K562 (cell line): Measurements from ENCODE around the gene BIRC3. TPM values are rescaled to one million over a fixed set of nuclear protein-coding genes. Genes with fewer than 3 reads are reported as not detected.

Source experiments
- ATAC-seq: fragments of 200-7000 bp; cut with Tn5 transposase; 3 replicates; pipeline ENCODE4 v1.9.1; 2020; ENCODE audit warnings: moderate library complexity
- BruUV-seq: library from RNA; stranded (reverse); fragments of 400-500 nt; replicated peaks from 2 replicates; lab custom pipeline; 2021; lab: Mats Ljungman, UMichigan
- CTCF ChIA-PET: fragments of 300-600 bp; formaldehyde crosslinking; extraction: SDS; loops from one replicate; lab custom pipeline; 2021; ENCODE audit warnings: low intra/inter-chr PET ratio; lab: Yijun Ruan, JAX
- POLR2A ChIA-PET: fragments of 300-600, 350-650 bp; sonication (Branson Sonifier 250); formaldehyde crosslinking; extraction: SDS; loops from one replicate; lab custom pipeline; 2021; ENCODE audit warnings: antibody characterized with exemption, inconsistent platforms; lab: Yijun Ruan, JAX
- DNase-seq, 4 experiments: peaks; one replicate each; pipeline versions ENCODE4 v3.0.0 to v3.0.0-alpha.2; 2011 to 2018; ENCODE audit warnings: low spot score in 3 of 4, mixed read lengths in 3 of 4; ENCODE audit errors: extremely low read depth in 1 of 4
- FAIRE-seq: peaks from 2 replicates; lab custom pipeline; 2011; peaks lifted over from hg19 to GRCh38; lab: Jason Lieb, UNC
- H2AFZ ChIP-seq: 2 replicates; pipeline ENCODE4 v1.6.0; 2011; ENCODE audit warnings: low read depth, low read length, control low read depth, inconsistent platforms
- H3K27ac ChIP-seq: fragments of 200-600 bp; 3 replicates; pipeline ENCODE4 v1.8.0; 2011; ENCODE audit warnings: low read depth, mild to moderate bottlenecking, control low read depth, inconsistent platforms, low read length, moderate library complexity, mixed read lengths; ENCODE audit errors: extremely low read depth
- H3K27me3 ChIP-seq, 2 experiments: fragments of 300-600 bp in 1 of 2; 2 replicates in 1 of 2; 3 replicates in 1 of 2; pipeline versions ENCODE4 v1.6.0 to v1.8.0; 2011; ENCODE audit warnings: inconsistent platforms in 2 of 2, low read length in 2 of 2, mild to moderate bottlenecking in 1 of 2, mixed read lengths in 1 of 2, moderate library complexity in 1 of 2; ENCODE audit not compliant: control insufficient read depth in 2 of 2, insufficient read depth in 2 of 2
- H3K36me3 ChIP-seq: fragments of 300-600 bp; 3 replicates; pipeline ENCODE4 v1.8.0; 2011; ENCODE audit warnings: mild to moderate bottlenecking, low read length, inconsistent platforms; ENCODE audit not compliant: control insufficient read depth, insufficient read depth
- H3K4me1 ChIP-seq, 2 experiments: fragments of 200-600 bp in 1 of 2; replicated peaks in 1 of 2; 2 replicates in 1 of 2; 3 replicates in 1 of 2; pipeline versions ENCODE4 v1.5.1 to v1.8.0; 2011; ENCODE audit warnings: inconsistent platforms in 2 of 2, low read length in 2 of 2, mild to moderate bottlenecking in 1 of 2, mixed read lengths in 1 of 2, moderate library complexity in 1 of 2; ENCODE audit not compliant: control insufficient read depth in 2 of 2, insufficient read depth in 2 of 2
- H3K4me2 ChIP-seq: 2 replicates; pipeline ENCODE4 v1.6.1; 2011; ENCODE audit warnings: low read length, control low read depth, inconsistent platforms, mixed read lengths; ENCODE audit not compliant: insufficient read depth
- H3K4me3 ChIP-seq: fragments of 200-600 bp; sonication (generic), shearing (Covaris generic); 2 replicates; pipeline ENCODE4 v1.5.1; 2016; ENCODE audit warnings: control low read depth, inconsistent platforms
- H3K79me2 ChIP-seq: fragments of 200-600 bp; 3 replicates; pipeline ENCODE4 v1.8.0; 2011; ENCODE audit warnings: low read length, inconsistent platforms; ENCODE audit not compliant: control insufficient read depth, insufficient read depth
- H3K9ac ChIP-seq, 2 experiments: 2 replicates each; pipeline versions ENCODE4 v1.6.0 to v1.6.1; 2011; ENCODE audit warnings: low read depth in 2 of 2, low read length in 2 of 2, control low read depth in 1 of 2, inconsistent platforms in 1 of 2, mild to moderate bottlenecking in 1 of 2, mixed read lengths in 1 of 2; ENCODE audit not compliant: insufficient read depth in 1 of 2
- H3K9me1 ChIP-seq: one replicate; pipeline ENCODE4 v1.6.0; 2011; ENCODE audit warnings: inconsistent platforms, mild to moderate bottlenecking, low read length, moderate library complexity; ENCODE audit not compliant: control insufficient read depth, insufficient read depth
- H3K9me3 ChIP-seq: replicated peaks from 2 replicates; pipeline ENCODE4 v1.5.1; 2011; ENCODE audit warnings: low read depth, low read length, inconsistent platforms; ENCODE audit not compliant: control insufficient read depth, insufficient read depth
- H4K20me1 ChIP-seq: replicated peaks from 2 replicates; pipeline ENCODE4 v1.6.1; 2011; ENCODE audit warnings: low read length, inconsistent platforms, mixed read lengths; ENCODE audit not compliant: control insufficient read depth, insufficient read depth
- ARID2 ChIP-seq: fragments of 450-650 bp; IDR thresholded peaks from 2 replicates; pipeline ENCODE4 v1.6.1; 2017; ENCODE audit warnings: antibody characterized with exemption, mild to moderate bottlenecking
- ATF1 ChIP-seq, 2 experiments: fragments of 450-650 bp in 1 of 2; IDR thresholded peaks; 2 replicates each; pipeline ENCODE4 v1.6.1; 2016; ENCODE audit warnings: missing compliant biosample characterization in 1 of 2, missing genetic modification characterization in 1 of 2
- BRD9 ChIP-seq: fragments of 450-650 bp; IDR thresholded peaks from 2 replicates; pipeline ENCODE4 v1.6.1; 2018; ENCODE audit warnings: low read depth; ENCODE audit not compliant: partially characterized antibody
- EHMT2 ChIP-seq: fragments of 450-650 bp; IDR thresholded peaks from 2 replicates; pipeline ENCODE4 v1.6.1; 2018; ENCODE audit warnings: antibody characterized with exemption
- NCOA2 ChIP-seq, 2 experiments: fragments of 450-650 bp; IDR thresholded peaks; 2 replicates each; pipeline ENCODE4 v1.6.1; 2018; ENCODE audit warnings: mild to moderate bottlenecking in 2 of 2, moderate library complexity in 1 of 2; ENCODE audit not compliant: partially characterized antibody in 2 of 2
- PHF21A ChIP-seq: fragments of 450-650 bp; IDR thresholded peaks from 2 replicates; pipeline ENCODE4 v1.6.1; 2017; ENCODE audit warnings: low read depth, borderline replicate concordance
- POLR2H ChIP-seq: IDR thresholded peaks from 2 replicates; pipeline ENCODE4 v1.6.1; 2016; ENCODE audit warnings: missing genetic modification characterization, low read depth, mild to moderate bottlenecking, control low read depth, missing compliant biosample characterization, moderate library complexity
- RAD21 ChIP-seq, 2 experiments: fragments of 250-450 bp in 1 of 2; fragments of 450-650 bp in 1 of 2; sonication (Bioruptor Pico) in 1 of 2; formaldehyde crosslinking in 1 of 2; IDR thresholded peaks in 1 of 2; conservative IDR thresholded peaks in 1 of 2; 2 replicates each; pipeline versions ENCODE4 v1.4.0 to v1.8.0; 2020 to 2022; ENCODE audit warnings: mild to moderate bottlenecking in 2 of 2, moderate library complexity in 1 of 2
- SMC3 ChIP-seq: conservative IDR thresholded peaks from 2 replicates; pipeline ENCODE4 v1.6.1; 2011; ENCODE audit warnings: low read depth, low read length, improper control_type of control experiment; ENCODE audit not compliant: insufficient read depth
- ZNF121 ChIP-seq: sonication (generic); formaldehyde crosslinking; conservative IDR thresholded peaks from 2 replicates; pipeline ENCODE4 v1.8.0; 2022; ENCODE audit warnings: missing genetic modification reagents
- WGBS: fragments of 100-300 bp; shearing (Covaris generic); methylation state at CpG from one replicate; pipeline ENCODE4 v1.1.6; 2016; ENCODE audit warnings: low coverage, mixed read lengths; ENCODE audit not compliant: insufficient coverage; ENCODE audit errors: missing lambda C conversion rate; 5-methylcytosine and 5-hydroxymethylcytosine counted together
- in situ Hi-C: fragments of 300-500 bp; cut with MboI; formaldehyde crosslinking; loops from 4 replicates; pipeline ENCODE4 v1.15.0; 2018; ENCODE audit warnings: inconsistent platforms, mixed read lengths
- intact Hi-C: fragments of 100-400 bp; cut with micrococcal nuclease; formaldehyde crosslinking; loops from 2 replicates; pipeline ENCODE4 v1.14.2; 2022
- polyA plus RNA-seq, 8 experiments: library from polyadenylated mRNA; depleted of rRNA in 4 of 8; stranded (reverse) in 5 of 8; unstranded in 3 of 8; fragments of >200 nt; fragmentation: Nextera tagmentation in 2 of 8; fragmentation: Illumina TruSeq in 1 of 8; extraction: Ambion mirVana in 2 of 8; extraction: Trizol in 1 of 8; gene quantifications; 2 replicates each; pipeline versions ENCODE4 v1.2.1 to v1.2.3, GENCODE V29; 2011 to 2014; ENCODE audit warnings: inconsistent platforms in 1 of 8, missing spikeins in 1 of 8
- total RNA-seq, 7 experiments: library from RNA; depleted of rRNA in 6 of 7; stranded (reverse); fragments of >200 nt in 6 of 7; fragmentation: Illumina TruSeq in 2 of 7; extraction: Trizol in 2 of 7; gene quantifications; 2 replicates each; pipeline versions ENCODE4 v1.2.1 to v1.2.3, GENCODE V29; 2011 to 2021; ENCODE audit warnings: low replicate concordance in 1 of 7
- TF ChIP-seq, protein P1 (sequence below), 2 experiments: fragments of 450-650 bp; formaldehyde crosslinking in 1 of 2; IDR thresholded peaks; 2 replicates each; pipeline versions ENCODE4 v1.4.0 to v1.6.1; 2014 to 2020; ENCODE audit warnings: mild to moderate bottlenecking in 2 of 2, borderline replicate concordance in 1 of 2, low read depth in 1 of 2

BIRC3 gene
- total and polyA plus RNA-seq, 9 of the 15 experiments (the other 6 are each of a cell fraction or from before 2014, with no cell fraction given): 0.08 to 0.42 (median 0.18) TPM

DNA sequence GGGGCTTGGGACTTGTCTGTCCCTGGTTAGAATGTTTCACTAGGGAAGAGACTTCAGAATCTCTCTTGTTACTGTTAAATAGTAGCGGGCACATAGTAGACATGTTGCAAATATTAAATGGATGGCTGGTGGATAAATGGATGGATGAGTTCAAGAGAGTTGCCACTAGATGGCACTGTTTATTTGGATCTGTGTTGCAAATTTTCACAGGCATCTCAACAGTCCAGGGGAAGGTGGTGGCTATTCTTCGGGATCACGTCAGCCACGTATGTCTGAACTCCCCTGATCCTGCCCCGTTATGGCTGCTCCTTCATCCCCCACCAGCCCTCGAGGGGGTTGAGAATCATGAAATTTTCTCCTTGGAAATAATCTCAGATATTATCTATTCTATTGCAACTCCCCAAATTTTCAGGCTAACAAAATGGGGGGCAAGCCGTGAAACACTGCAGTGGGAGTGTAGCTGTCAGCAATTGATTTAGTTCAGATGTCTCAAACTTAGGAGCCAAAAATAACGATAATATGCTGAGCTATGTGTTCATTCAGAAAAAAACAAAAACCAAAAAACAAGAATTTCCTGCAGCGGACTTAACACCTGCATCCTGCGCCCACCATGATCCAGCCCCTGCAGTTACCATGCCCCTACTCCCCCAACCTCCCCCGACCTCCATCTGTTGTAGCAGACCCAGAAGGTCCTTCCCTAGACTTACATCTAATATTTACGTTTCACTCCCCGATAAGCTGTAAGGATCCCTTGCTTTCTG is 29.1 kb upstream of the BIRC3 start:
- Histone ChIP-seq H3K27me3 (peaks cover 0 to 5% of the 10 kb centered on the region in 2 experiments; a peak in 2 of 5 replicates), H3K36me3 (no peaks in the 10 kb centered on the region), H3K79me2 (no peaks in the 10 kb centered on the region), H3K27ac (no peak overlapping the region), H3K9me3 (no peaks in the 10 kb centered on the region), H3K9ac (no peak overlapping the region), H3K4me2 (no peak overlapping the region; the same call in 1 of the 2 replicates), H3K4me1 (peaks cover 0 to 6% of the 10 kb centered on the region in 2 experiments; a peak in 2 of 5 replicates), H3K4me3 (no peak overlapping the region), H3K9me1 (no peaks in the 10 kb centered on the region), H4K20me1 (no peaks in the 10 kb centered on the region), H2AFZ (peak overlapping the region; percentile 80)
- ChIA-PET CTCF (interaction anchor here (1.9 kb wide), 1 partner anchor 207 kb away, joined by 13 read pairs; no protein-coding TSS in a partner anchor), POLR2A (no interaction called here)
- in situ Hi-C loops: loop anchor here (5.0 to 10.0 kb wide), 2 partner anchors 54 to 207 kb away; no protein-coding TSS in a partner anchor
- ATAC-seq (peak; percentile 95), DNase-seq (peak; percentile 56 to 76 (median 64)), FAIRE-seq (peak; percentile 94)
- no TSS peak for BruUV-seq
- 11% methylated on average over 12 of the region's 13 CpGs for WGBS
- intact Hi-C loops: loop anchor here (1.0 to 5.0 kb wide), 6 partner anchors 53 to 378 kb away; no protein-coding TSS in a partner anchor
- TF ChIP-seq RAD21 (CRISPR knock-in tag; conservative IDR thresholded peaks at IDR 0.05 in 1 of 2, IDR thresholded peaks at IDR 0.05 in 1 of 2) (peak; percentile 77 to 80), ATF1 (CRISPR knock-in tag; IDR thresholded peaks at IDR 0.05) (no peak), ATF1 (tag; IDR thresholded peaks at IDR 0.05) (0 out of 2 replicates have a peak, but pooled peaks have one; percentile 19), SMC3 (peak; percentile 47; the same call in 1 of the 2 replicates), POLR2H (tag) (no peak), ARID2 (peak; percentile 44; the same call in 1 of the 2 replicates), NCOA2 (IDR thresholded peaks at IDR 0.05; ENCODE audit: partially characterized antibody in 2 of 2) (no peak), PHF21A (no peak), EHMT2 (peak; percentile 74), ZNF121 (CRISPR knock-in tag) (no peak), BRD9 (peak; percentile 52)
- TF ChIP-seq, protein P1, sequence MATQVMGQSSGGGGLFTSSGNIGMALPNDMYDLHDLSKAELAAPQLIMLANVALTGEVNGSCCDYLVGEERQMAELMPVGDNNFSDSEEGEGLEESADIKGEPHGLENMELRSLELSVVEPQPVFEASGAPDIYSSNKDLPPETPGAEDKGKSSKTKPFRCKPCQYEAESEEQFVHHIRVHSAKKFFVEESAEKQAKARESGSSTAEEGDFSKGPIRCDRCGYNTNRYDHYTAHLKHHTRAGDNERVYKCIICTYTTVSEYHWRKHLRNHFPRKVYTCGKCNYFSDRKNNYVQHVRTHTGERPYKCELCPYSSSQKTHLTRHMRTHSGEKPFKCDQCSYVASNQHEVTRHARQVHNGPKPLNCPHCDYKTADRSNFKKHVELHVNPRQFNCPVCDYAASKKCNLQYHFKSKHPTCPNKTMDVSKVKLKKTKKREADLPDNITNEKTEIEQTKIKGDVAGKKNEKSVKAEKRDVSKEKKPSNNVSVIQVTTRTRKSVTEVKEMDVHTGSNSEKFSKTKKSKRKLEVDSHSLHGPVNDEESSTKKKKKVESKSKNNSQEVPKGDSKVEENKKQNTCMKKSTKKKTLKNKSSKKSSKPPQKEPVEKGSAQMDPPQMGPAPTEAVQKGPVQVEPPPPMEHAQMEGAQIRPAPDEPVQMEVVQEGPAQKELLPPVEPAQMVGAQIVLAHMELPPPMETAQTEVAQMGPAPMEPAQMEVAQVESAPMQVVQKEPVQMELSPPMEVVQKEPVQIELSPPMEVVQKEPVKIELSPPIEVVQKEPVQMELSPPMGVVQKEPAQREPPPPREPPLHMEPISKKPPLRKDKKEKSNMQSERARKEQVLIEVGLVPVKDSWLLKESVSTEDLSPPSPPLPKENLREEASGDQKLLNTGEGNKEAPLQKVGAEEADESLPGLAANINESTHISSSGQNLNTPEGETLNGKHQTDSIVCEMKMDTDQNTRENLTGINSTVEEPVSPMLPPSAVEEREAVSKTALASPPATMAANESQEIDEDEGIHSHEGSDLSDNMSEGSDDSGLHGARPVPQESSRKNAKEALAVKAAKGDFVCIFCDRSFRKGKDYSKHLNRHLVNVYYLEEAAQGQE (IDR thresholded peaks at IDR 0.05; ENCODE audit: borderline replicate concordance): peak; percentile 65; the same call in 1 of the 2 replicates
- TF ChIP-seq, protein P1 (CRISPR knock-in tag; IDR thresholded peaks at IDR 0.05; ENCODE audit: low read depth): no peak
